Osteoblast (primary cell): Measurements from ENCODE around the gene SH3RF2. TPM values are rescaled to one million over a fixed set of nuclear protein-coding genes. Genes with fewer than 3 reads are reported as not detected.
A peak's percentile ranks its signal among the peaks of the same experiment; 100 is the strongest.

Source experiments
- DNase-seq: peaks from one replicate; pipeline ENCODE4 v3.0.0; 2011; ENCODE audit warnings: low spot score, mixed read lengths; ENCODE audit not compliant: insufficient read length; ENCODE audit errors: missing footprints
- H2AFZ ChIP-seq: 2 replicates; pipeline ENCODE4 v1.6.0; 2011; ENCODE audit warnings: mild to moderate bottlenecking, low read length
- H3K27ac ChIP-seq: 2 replicates; pipeline ENCODE4 v1.5.1; 2011; ENCODE audit warnings: mild to moderate bottlenecking, low read depth, low read length, moderate library complexity
- H3K27me3 ChIP-seq: 2 replicates; pipeline ENCODE4 v1.6.0; 2012; ENCODE audit warnings: mild to moderate bottlenecking, control low read depth, inconsistent platforms, low read length, moderate library complexity; ENCODE audit not compliant: insufficient read depth
- H3K36me3 ChIP-seq: 2 replicates; pipeline ENCODE4 v1.5.1; 2011; ENCODE audit warnings: mild to moderate bottlenecking, low read length, control low read depth, moderate library complexity; ENCODE audit not compliant: insufficient read depth
- H3K4me1 ChIP-seq: 2 replicates; pipeline ENCODE4 v1.5.1; 2011; ENCODE audit warnings: mild to moderate bottlenecking, low read length, control low read depth, moderate library complexity; ENCODE audit not compliant: insufficient read depth
- H3K4me2 ChIP-seq: 2 replicates; pipeline ENCODE4 v1.6.0; 2011; ENCODE audit warnings: mild to moderate bottlenecking, low read length; ENCODE audit not compliant: insufficient read depth
- H3K4me3 ChIP-seq: fragments of 200-600 bp; sonication (generic); 3 replicates; pipeline ENCODE4 v1.5.1; 2012; ENCODE audit warnings: mild to moderate bottlenecking, low read length, inconsistent platforms; ENCODE audit not compliant: insufficient read depth
- H3K79me2 ChIP-seq: 2 replicates; pipeline ENCODE4 v1.6.0; 2012; ENCODE audit warnings: mild to moderate bottlenecking, low read length, control low read depth, inconsistent platforms; ENCODE audit not compliant: insufficient read depth
- H3K9me3 ChIP-seq: 2 replicates; pipeline ENCODE4 v1.5.1; 2011; ENCODE audit warnings: low read depth, low read length, control low read depth
- H4K20me1 ChIP-seq: 2 replicates; pipeline ENCODE4 v1.6.0; 2012; ENCODE audit warnings: mild to moderate bottlenecking, low read length, control low read depth; ENCODE audit not compliant: insufficient read depth
- total RNA-seq: library from RNA; depleted of rRNA; stranded (reverse); fragments of >200 nt; gene quantifications from 2 replicates; pipeline ENCODE4 v1.2.3, GENCODE V29; 2012
- TF ChIP-seq, protein P1 (sequence below): IDR thresholded peaks from 2 replicates; pipeline ENCODE4 v1.5.1; 2011; ENCODE audit warnings: mild to moderate bottlenecking, low read depth, low read length, moderate library complexity; ENCODE audit errors: extremely low read depth

The SH3RF2 gene
- total RNA-seq, 1 donor, result 4.0 TPM

DNA sequence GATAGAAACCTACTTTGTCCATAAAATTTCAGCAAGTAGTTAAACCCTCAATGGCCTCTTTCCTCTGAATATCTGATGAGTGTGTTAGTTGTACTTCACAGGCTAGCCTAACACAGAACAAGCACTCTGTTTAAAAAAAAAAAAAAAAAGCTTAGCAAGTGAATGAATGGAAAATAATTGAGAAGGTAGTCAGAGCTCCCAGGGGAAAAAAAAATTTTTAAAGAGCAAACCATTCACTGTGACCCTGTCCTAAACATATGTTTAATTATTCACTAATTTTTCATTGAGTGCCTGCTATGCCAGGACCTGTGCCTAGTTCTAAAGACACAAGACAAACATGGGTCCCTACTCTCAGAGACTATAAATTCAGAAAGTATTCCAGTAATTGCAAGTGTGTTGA is 69.3 kb downstream of the SH3RF2 start:
- Histone ChIP-seq H3K36me3 (no peaks in the 10 kb centered on the region), H3K4me3 (no peak overlapping the region), H3K4me2 (no peak overlapping the region), H3K27me3 (no peaks in the 10 kb centered on the region), H3K79me2 (no peaks in the 10 kb centered on the region), H4K20me1 (no peaks in the 10 kb centered on the region), H3K4me1 (peaks cover 9% of the 10 kb centered on the region), H3K9me3 (no peaks in the 10 kb centered on the region), H2AFZ (no peak overlapping the region), H3K27ac (peak overlapping the region; percentile 33)
- TF ChIP-seq, protein P1, sequence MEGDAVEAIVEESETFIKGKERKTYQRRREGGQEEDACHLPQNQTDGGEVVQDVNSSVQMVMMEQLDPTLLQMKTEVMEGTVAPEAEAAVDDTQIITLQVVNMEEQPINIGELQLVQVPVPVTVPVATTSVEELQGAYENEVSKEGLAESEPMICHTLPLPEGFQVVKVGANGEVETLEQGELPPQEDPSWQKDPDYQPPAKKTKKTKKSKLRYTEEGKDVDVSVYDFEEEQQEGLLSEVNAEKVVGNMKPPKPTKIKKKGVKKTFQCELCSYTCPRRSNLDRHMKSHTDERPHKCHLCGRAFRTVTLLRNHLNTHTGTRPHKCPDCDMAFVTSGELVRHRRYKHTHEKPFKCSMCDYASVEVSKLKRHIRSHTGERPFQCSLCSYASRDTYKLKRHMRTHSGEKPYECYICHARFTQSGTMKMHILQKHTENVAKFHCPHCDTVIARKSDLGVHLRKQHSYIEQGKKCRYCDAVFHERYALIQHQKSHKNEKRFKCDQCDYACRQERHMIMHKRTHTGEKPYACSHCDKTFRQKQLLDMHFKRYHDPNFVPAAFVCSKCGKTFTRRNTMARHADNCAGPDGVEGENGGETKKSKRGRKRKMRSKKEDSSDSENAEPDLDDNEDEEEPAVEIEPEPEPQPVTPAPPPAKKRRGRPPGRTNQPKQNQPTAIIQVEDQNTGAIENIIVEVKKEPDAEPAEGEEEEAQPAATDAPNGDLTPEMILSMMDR, result no peak
- DNase-seq, result peak; percentile 58

DNA sequence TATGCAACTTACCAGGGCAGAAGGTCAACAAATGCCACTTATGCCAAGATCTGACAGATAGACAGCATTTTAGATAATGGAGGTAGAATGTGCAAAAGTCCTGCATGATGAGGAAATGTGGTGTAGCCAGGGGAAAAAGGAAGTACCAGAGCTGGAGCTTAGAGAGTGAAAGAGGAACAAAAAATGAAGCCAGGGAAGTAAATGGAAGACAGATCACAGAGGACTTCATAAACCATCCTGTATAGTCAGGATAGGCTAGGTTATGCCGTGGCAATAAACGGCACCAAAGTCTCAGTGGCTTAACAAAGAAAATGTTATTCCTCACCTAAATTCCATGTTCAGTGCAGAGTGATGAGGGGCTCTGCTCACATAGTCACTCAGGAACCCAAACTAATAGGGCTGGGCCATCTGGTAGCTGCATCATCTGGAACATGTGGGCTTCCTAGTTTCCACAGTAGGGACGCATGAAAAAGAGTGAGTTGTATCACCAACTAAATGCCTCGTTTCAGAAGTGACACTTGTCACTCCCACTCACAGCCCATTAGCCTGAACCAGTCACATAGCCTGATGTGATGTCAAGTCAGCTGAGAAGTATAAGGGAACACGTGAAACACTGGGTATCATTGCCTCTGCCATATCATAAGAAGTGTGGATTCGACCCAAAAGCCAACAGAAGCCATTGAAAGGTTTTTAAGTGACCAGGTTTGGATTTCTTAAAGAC is 70.3 kb downstream of the SH3RF2 start:
- Histone ChIP-seq H3K79me2 (no peaks in the 10 kb centered on the region), H3K27ac (no peak overlapping the region), H3K27me3 (no peaks in the 10 kb centered on the region), H2AFZ (no peak overlapping the region), H3K36me3 (no peaks in the 10 kb centered on the region), H3K4me1 (peaks cover 9% of the 10 kb centered on the region), H3K9me3 (no peaks in the 10 kb centered on the region), H4K20me1 (no peaks in the 10 kb centered on the region), H3K4me3 (no peak overlapping the region), H3K4me2 (no peak overlapping the region)
- DNase-seq, result no peak
- TF ChIP-seq, protein P1, result no peak

DNA sequence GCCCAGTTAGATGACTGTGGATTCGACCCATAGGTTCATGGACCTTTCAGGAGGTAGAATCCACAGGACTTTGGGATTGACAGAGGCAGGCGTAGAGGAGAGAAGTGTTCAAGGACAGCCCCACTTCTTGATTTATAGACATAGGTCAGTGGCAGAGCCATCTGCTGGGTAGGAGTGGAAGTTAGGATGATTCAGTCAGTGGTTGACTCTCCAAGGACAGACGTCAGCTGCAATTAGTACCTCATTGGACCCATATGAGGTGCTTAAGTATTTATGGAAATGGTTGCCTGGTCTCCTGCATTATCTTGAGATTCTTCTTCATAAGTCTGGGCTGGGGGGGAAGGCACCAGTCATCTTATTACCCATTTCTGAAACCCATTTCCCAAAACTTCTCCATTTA is 70.9 kb downstream of the SH3RF2 start:
- H3K79me2 ChIP-seq, result no peaks in the 10 kb centered on the region

DNA sequence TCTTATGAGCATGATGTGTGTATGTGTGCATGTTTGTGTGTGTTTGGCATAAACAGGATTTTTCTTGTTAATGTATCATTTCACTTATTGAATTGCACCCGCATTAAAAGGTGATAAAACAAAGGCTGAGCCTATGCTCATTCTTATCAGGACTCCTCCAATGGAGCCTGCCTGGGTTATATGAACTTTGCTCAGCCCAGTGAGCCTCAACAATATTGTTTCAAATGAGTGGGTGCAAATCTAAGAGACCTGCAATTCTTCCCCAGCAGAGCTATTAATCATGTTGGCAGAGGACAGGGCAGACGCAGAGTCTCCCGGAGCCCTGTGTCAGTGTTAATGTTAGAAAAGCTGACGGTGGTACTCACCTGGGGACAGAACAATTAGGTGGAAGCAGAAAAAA is 71.6 kb downstream of the SH3RF2 start:
- no peaks in the 10 kb centered on the region for H3K79me2 ChIP-seq
- H3K4me2 ChIP-seq, result no peak overlapping the region
- no peak overlapping the region for H3K4me3 ChIP-seq
- peaks cover 9% of the 10 kb centered on the region for H3K4me1 ChIP-seq
- H3K36me3 ChIP-seq, result no peaks in the 10 kb centered on the region
- no peaks in the 10 kb centered on the region for H3K9me3 ChIP-seq
- TF ChIP-seq, protein P1, result no peak
- no peak overlapping the region for H3K27ac ChIP-seq
- no peak overlapping the region for H2AFZ ChIP-seq
- H3K27me3 ChIP-seq, result no peaks in the 10 kb centered on the region
- no peaks in the 10 kb centered on the region for H4K20me1 ChIP-seq
- no peak for DNase-seq

More for the DNA sequence above, 70.9 kb downstream of the SH3RF2 start:
- no peak overlapping the region for H3K4me3 ChIP-seq
- no peaks in the 10 kb centered on the region for H4K20me1 ChIP-seq
- H3K27ac ChIP-seq, result no peak overlapping the region
- H3K4me2 ChIP-seq, result no peak overlapping the region
- no peak for DNase-seq
- H2AFZ ChIP-seq, result no peak overlapping the region
- no peaks in the 10 kb centered on the region for H3K36me3 ChIP-seq
- no peaks in the 10 kb centered on the region for H3K9me3 ChIP-seq
- H3K27me3 ChIP-seq, result no peaks in the 10 kb centered on the region
- TF ChIP-seq, protein P1, result peak; percentile 16
- H3K4me1 ChIP-seq, result peaks cover 9% of the 10 kb centered on the region
